H54 (cell line): ENCODE data around the gene KCTD12.

Experiments
- DNase-seq: peaks from one replicate; pipeline ENCODE4 v3.0.0; 2011; ENCODE audit warnings: low spot score, mixed read lengths; ENCODE audit not compliant: insufficient read length
- FAIRE-seq: peaks from 3 replicates; lab custom pipeline; 2011; peaks lifted over from hg19 to GRCh38; lab: Jason Lieb, UNC
- POLR2A ChIP-seq: IDR thresholded peaks from 2 replicates; pipeline ENCODE4 v1.6.1; 2011; ENCODE audit warnings: low read depth, mild to moderate bottlenecking, low read length

The KCTD12 gene

GRCh38 chr13:76878043-76878442 is 8.2 kb downstream of the KCTD12 start:
- DNase-seq (no peak), FAIRE-seq (no peak)
- no peak for TF ChIP-seq POLR2A

- no peak for DNase-seq
- no peak for FAIRE-seq
- no peak for TF ChIP-seq POLR2A
Measured at GRCh38 chr13:76875271-76875815, 10.9 kb downstream of the KCTD12 start.

- no peak for FAIRE-seq
- DNase-seq, result no peak
- TF ChIP-seq POLR2A, result no peak
Measured at GRCh38 chr13:76874479-76874878, 11.7 kb downstream of the KCTD12 start.

- DNase-seq (no peak), FAIRE-seq (no peak)
- TF ChIP-seq POLR2A, result no peak
Measured at GRCh38 chr13:76873445-76873844, 12.8 kb downstream of the KCTD12 start.

GRCh38 chr13:76872675-76873074 is 13.5 kb downstream of the KCTD12 start:
- DNase-seq (no peak), FAIRE-seq (no peak)
- no peak for TF ChIP-seq POLR2A

- no peak for TF ChIP-seq POLR2A
- DNase-seq, result no peak
- no peak for FAIRE-seq
Measured at GRCh38 chr13:76871432-76871831, 14.8 kb downstream of the KCTD12 start.

- DNase-seq (no peak), FAIRE-seq (no peak)
- TF ChIP-seq POLR2A, result no peak
Measured at GRCh38 chr13:76868371-76868770, 17.8 kb downstream of the KCTD12 start.

GRCh38 chr13:76865996-76866503 is 20.2 kb downstream of the KCTD12 start:
- FAIRE-seq, result no peak

GRCh38 chr13:76865109-76865508 is 21.1 kb downstream of the KCTD12 start:
- DNase-seq (no peak), FAIRE-seq (no peak)
- TF ChIP-seq POLR2A, result no peak

More at GRCh38 chr13:76865996-76866503, 20.2 kb downstream of the KCTD12 start:
- TF ChIP-seq POLR2A, result no peak
- DNase-seq, result no peak

- DNase-seq (no peak), FAIRE-seq (no peak)
- TF ChIP-seq POLR2A, result no peak
Measured at GRCh38 chr13:76864259-76864658, 21.9 kb downstream of the KCTD12 start.

- FAIRE-seq (no peak), DNase-seq (no peak)
- TF ChIP-seq POLR2A, result no peak
Measured at GRCh38 chr13:76863022-76863421, 23.2 kb downstream of the KCTD12 start.

GRCh38 chr13:76861859-76862258 is 24.3 kb downstream of the KCTD12 start:
- no peak for DNase-seq
- no peak for FAIRE-seq
- no peak for TF ChIP-seq POLR2A

GRCh38 chr13:76860706-76861105 is 25.5 kb downstream of the KCTD12 start:
- no peak for TF ChIP-seq POLR2A
- FAIRE-seq, result no peak
- no peak for DNase-seq

- FAIRE-seq, result no peak
- TF ChIP-seq POLR2A, result no peak
Measured at GRCh38 chr13:76854894-76855293, 31.3 kb downstream of the KCTD12 start.

GRCh38 chr13:76853921-76854608 is 32.1 kb downstream of the KCTD12 start:
- FAIRE-seq (no peak), DNase-seq (no peak)
- TF ChIP-seq POLR2A, result no peak

More at GRCh38 chr13:76854894-76855293, 31.3 kb downstream of the KCTD12 start:
- no peak for DNase-seq

- FAIRE-seq (no peak), DNase-seq (no peak)
- no peak for TF ChIP-seq POLR2A
Measured at GRCh38 chr13:76853481-76853880, 32.7 kb downstream of the KCTD12 start.
